IPS DF 6.9 (cell line): ENCODE measurements around the gene CCDC13.
"Not testable (repeated sequence)": the region's sequence is repeated elsewhere in the genome, so short reads cannot be mapped to it uniquely, and the experiment has no call there.

Experiments used
- DNase-seq: peaks from one replicate; pipeline ENCODE4 v3.0.0-alpha.2; 2013; ENCODE audit warnings: low read depth, low spot score
- H3K27ac ChIP-seq: one replicate; pipeline ENCODE4 v1.5.1; 2013; ENCODE audit warnings: low read length, control low read depth
- H3K27me3 ChIP-seq: 2 replicates; pipeline ENCODE4 v1.6.1; 2013; ENCODE audit warnings: mild to moderate bottlenecking, low read length; ENCODE audit not compliant: control insufficient read depth, insufficient read depth
- H3K36me3 ChIP-seq: 2 replicates; pipeline ENCODE4 v1.6.1; 2013; ENCODE audit warnings: low read length; ENCODE audit not compliant: control insufficient read depth, insufficient read depth
- H3K4me1 ChIP-seq: 2 replicates; pipeline ENCODE4 v1.6.1; 2013; ENCODE audit warnings: low read length; ENCODE audit not compliant: control insufficient read depth, insufficient read depth
- H3K4me3 ChIP-seq: 2 replicates; pipeline ENCODE4 v1.5.1; 2013; ENCODE audit warnings: mild to moderate bottlenecking, low read length
- H3K9me3 ChIP-seq: 2 replicates; pipeline ENCODE4 v1.6.1; 2013; ENCODE audit warnings: low read length, inconsistent platforms; ENCODE audit not compliant: control insufficient read depth, insufficient read depth
- WGBS: extraction: QIAGEN DNeasy Blood & Tissue Kit; methylation state at CpG from one replicate; pipeline ENCODE4 v1.1.7; 2013; ENCODE audit warnings: mixed read lengths, missing lambda C conversion rate; ENCODE audit not compliant: insufficient read length, insufficient coverage; 5-methylcytosine and 5-hydroxymethylcytosine counted together

Gene CCDC13

GRCh38 chr3:42772670-42773408, at the start of gene CCDC13:
Gene CCDC13 (minus strand): TSS chr3:42773253. CDS start chr3:42758345, 14,908 bp downstream.
- Histone ChIP-seq H3K4me3 (peak within 1 kb of the TSS; percentile 55; the same call in 1 of the 2 replicates), H3K27ac (no peak within 1 kb of the TSS)
- WGBS: no CpG with 5 or more reads among the region's 63 CpGs

GRCh38 chr3:42822828-42823227, 49.8 kb upstream of the CCDC13 start:
- Histone ChIP-seq H3K36me3 (no peaks in the 10 kb centered on the region), H3K27ac (no peak overlapping the region), H3K27me3 (0 out of 2 replicates have a peak, but pooled peaks cover 2% of the 10 kb centered on the region), H3K4me1 (no peaks in the 10 kb centered on the region), H3K4me3 (no peak overlapping the region), H3K9me3 (no peaks in the 10 kb centered on the region)
- no peak for DNase-seq
- no CpG with 5 or more reads among the region's 3 CpGs for WGBS

More at GRCh38 chr3:42772670-42773408, at the start of gene CCDC13:
- no peaks in the 10 kb centered on the region for H3K4me1 ChIP-seq
- H3K36me3 ChIP-seq: no peaks in the 10 kb centered on the region
- H3K9me3 ChIP-seq: no peaks in the 10 kb centered on the region; the same call in 1 of the 2 replicates
- DNase-seq: peak; percentile 91
- H3K27me3 ChIP-seq: no peaks in the 10 kb centered on the region

- Histone ChIP-seq H3K36me3 (no peaks in the 10 kb centered on the region), H3K4me3 (no peak overlapping the region), H3K4me1 (no peaks in the 10 kb centered on the region), H3K27me3 (0 out of 2 replicates have a peak, but pooled peaks cover 2% of the 10 kb centered on the region), H3K9me3 (no peaks in the 10 kb centered on the region), H3K27ac (no peak overlapping the region)
- WGBS: no CpG with 5 or more reads among the region's 6 CpGs
- DNase-seq: no peak
Measured at GRCh38 chr3:42820746-42821051, 47.6 kb upstream of the CCDC13 start.

- H3K27ac ChIP-seq: no peak overlapping the region
- no peak overlapping the region for H3K4me3 ChIP-seq
- 0 out of 2 replicates have a peak, but pooled peaks cover 2% of the 10 kb centered on the region for H3K27me3 ChIP-seq
- no CpG with 5 or more reads among the region's 2 CpGs for WGBS
- DNase-seq: no peak
- H3K4me1 ChIP-seq: no peaks in the 10 kb centered on the region
- no peaks in the 10 kb centered on the region for H3K36me3 ChIP-seq
- H3K9me3 ChIP-seq: no peaks in the 10 kb centered on the region
Measured at GRCh38 chr3:42819351-42819965, 46.4 kb upstream of the CCDC13 start.

GRCh38 chr3:42815826-42816225, 42.8 kb upstream of the CCDC13 start:
- no peak overlapping the region for H3K27ac ChIP-seq
- no peaks in the 10 kb centered on the region for H3K9me3 ChIP-seq
- DNase-seq: no peak
- WGBS: no CpG with 5 or more reads among the region's 2 CpGs
- H3K4me1 ChIP-seq: no peaks in the 10 kb centered on the region
- no peaks in the 10 kb centered on the region for H3K36me3 ChIP-seq
- H3K4me3 ChIP-seq: no peak overlapping the region
- H3K27me3 ChIP-seq: 0 out of 2 replicates have a peak, but pooled peaks cover 2% of the 10 kb centered on the region

- Histone ChIP-seq H3K36me3 (no peaks in the 10 kb centered on the region), H3K9me3 (no peaks in the 10 kb centered on the region), H3K27me3 (0 out of 2 replicates have a peak, but pooled peaks cover 2% of the 10 kb centered on the region), H3K27ac (no peak overlapping the region), H3K4me3 (no peak overlapping the region), H3K4me1 (no peaks in the 10 kb centered on the region)
- no CpG with 5 or more reads among the region's 2 CpGs for WGBS
- no peak for DNase-seq
Measured at GRCh38 chr3:42814914-42815507, 42.0 kb upstream of the CCDC13 start.

- Histone ChIP-seq H3K4me1 (no peaks in the 10 kb centered on the region), H3K36me3 (no peaks in the 10 kb centered on the region), H3K27me3 (0 out of 2 replicates have a peak, but pooled peaks cover 2% of the 10 kb centered on the region), H3K9me3 (no peaks in the 10 kb centered on the region), H3K4me3 (no peak overlapping the region), H3K27ac (no peak overlapping the region)
- WGBS: no CpG with 5 or more reads among the region's 5 CpGs
- DNase-seq: no peak
Measured at GRCh38 chr3:42814246-42814645, 41.2 kb upstream of the CCDC13 start.

DNA sequence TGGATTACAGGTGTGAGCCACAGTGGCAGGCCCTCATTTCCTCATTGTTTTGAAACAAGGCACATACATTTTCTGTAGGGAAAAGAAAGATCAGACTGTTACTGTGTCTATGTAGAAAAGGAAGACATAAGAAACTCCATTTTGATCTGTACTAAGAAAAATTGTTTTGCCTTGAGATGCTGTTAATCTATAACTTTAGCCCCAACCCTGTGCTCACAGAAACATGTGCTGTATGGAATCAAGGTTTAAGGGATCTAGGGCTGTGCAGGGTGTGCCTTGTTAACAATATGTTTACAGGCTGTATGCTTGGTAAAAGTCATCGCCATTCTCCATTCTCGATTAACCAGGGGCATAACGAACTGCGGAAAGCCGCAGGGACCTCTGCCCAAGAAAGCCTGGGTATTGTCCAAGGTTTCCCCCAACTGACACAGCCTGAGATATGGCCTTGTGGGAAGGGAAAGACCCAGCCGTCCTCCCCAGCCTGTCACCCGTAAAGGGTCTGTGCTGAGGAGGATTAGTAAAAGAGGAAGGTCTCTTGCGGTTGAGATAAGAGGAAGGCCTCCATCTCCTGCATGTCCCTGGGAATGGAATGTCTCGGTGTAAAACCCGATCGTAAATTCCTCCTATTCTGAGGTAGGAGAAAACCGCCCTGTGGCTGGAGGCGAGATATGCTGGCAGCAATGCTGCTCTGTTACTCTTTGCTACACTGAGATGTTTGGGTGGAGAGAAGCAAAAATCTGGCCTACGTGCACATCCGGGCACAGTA, 38.2 kb upstream of the CCDC13 start:
- not testable (repeated sequence) for H3K9me3 ChIP-seq, DNase-seq, H3K4me3 ChIP-seq, H3K4me1 ChIP-seq, H3K36me3 ChIP-seq, H3K27me3 ChIP-seq, H3K27ac ChIP-seq
- WGBS: no CpG with 5 or more reads among the region's 15 CpGs

- H3K4me1 ChIP-seq, H3K9me3 ChIP-seq, H3K36me3 ChIP-seq, DNase-seq, H3K27ac ChIP-seq, H3K27me3 ChIP-seq, H3K4me3 ChIP-seq: not testable (repeated sequence)
- WGBS: no CpG with 5 or more reads among the region's 10 CpGs
Measured at GRCh38 chr3:42810706-42811105, 37.7 kb upstream of the CCDC13 start.

DNA sequence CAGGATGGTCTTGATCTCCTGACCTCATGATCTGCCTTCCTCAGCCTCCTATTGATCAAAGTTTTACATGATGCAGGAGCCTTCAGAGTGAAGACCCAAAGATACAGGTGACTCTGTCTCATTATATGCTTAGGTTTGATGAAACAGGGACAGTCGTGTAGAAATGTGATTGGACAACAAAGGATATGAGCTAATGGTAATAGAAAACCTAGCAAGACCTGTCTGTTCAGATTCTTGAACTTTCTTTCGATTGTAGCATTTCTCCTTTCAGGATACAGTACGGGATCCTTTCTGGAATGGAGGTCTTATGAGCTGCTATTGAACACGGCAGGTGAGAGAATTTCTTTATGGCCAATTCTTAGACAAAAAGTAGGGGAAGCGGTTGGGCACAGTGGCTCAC, 36.1 kb upstream of the CCDC13 start, which contains the start of gene ACKR2:
ACKR2 (plus strand) TSS at position 244 of the 400 bp plus-strand sequence. CDS start 55,058 bp downstream, outside the sequence.
- H3K27me3 ChIP-seq: no peaks in the 10 kb centered on the region
- no peak for DNase-seq
- no peaks in the 10 kb centered on the region for H3K36me3 ChIP-seq
- no peaks in the 10 kb centered on the region for H3K4me1 ChIP-seq
- no peak within 1 kb of the TSS for H3K4me3 ChIP-seq
- WGBS: no CpG with 5 or more reads among the region's 5 CpGs
- H3K9me3 ChIP-seq: no peaks in the 10 kb centered on the region
- no peak within 1 kb of the TSS for H3K27ac ChIP-seq
